Measurements from ENCODE around the gene TPCN2.
"Not testable (repeated sequence)": the region's sequence is repeated elsewhere in the genome, so short reads cannot be mapped to it uniquely, and the experiment has no call there.

TPCN2 gene

DNA sequence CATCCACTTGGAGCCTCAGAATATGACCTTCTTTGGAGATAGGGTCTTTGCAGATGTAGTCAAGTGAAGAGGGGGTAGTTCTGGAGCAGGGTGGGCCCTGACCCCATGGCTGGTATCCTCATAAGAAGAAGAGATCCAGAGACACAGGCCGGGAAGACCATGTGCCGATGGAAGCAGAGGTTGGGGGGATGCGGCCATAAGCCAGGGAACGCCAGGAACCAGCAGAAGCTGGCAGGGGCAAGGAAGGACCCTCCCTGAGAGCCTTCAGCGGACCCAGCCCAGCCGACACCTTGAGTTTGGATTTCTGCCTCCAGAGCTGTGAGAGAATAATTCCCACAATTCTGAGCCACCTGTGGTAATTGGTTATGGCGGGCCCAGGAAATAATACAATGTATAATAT is 80.9 kb downstream of the TPCN2 start:
- no peaks in the 10 kb centered on the region for H3K36me3 Mint-ChIP-seq (ENCODE audit: low read depth)
- peaks cover 22% of the 10 kb centered on the region for H3K9me3 Mint-ChIP-seq
- H3K4me3 Mint-ChIP-seq = no peak overlapping the region
- H3K4me1 Mint-ChIP-seq (ENCODE audit: low read depth) = peaks cover 15% of the 10 kb centered on the region
- H3K27me3 Mint-ChIP-seq = no peaks in the 10 kb centered on the region
- no peak for DNase-seq
- no peak overlapping the region for H3K27ac Mint-ChIP-seq

DNA sequence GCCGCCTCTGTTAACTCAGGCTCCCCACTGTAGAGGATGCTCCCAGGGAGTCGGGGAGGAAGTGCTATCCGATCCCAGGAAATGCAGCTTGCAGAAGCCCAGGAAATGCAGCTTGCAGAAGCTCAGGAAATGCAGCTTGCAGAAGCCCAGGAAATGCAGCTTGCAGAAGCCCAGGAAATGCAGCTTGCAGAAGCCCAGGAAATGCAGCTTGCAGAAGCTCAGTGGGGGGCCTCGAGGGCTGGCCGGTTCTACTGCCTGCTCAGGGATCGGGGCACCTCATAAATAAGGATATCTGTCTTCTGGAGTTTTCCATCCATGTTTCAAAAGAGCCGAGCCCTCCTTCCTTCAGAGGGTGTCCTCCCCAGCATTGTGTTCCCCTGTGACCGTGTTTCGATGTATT is 81.9 kb downstream of the TPCN2 start:
- no peaks in the 10 kb centered on the region for H3K36me3 Mint-ChIP-seq (ENCODE audit: low read depth)
- H3K27ac Mint-ChIP-seq = no peak overlapping the region
- DNase-seq = peak; percentile 24
- H3K4me3 Mint-ChIP-seq = no peak overlapping the region
- H3K9me3 Mint-ChIP-seq = peaks cover 22% of the 10 kb centered on the region
- no peaks in the 10 kb centered on the region for H3K27me3 Mint-ChIP-seq
- peaks cover 20% of the 10 kb centered on the region for H3K4me1 Mint-ChIP-seq (ENCODE audit: low read depth)

DNA sequence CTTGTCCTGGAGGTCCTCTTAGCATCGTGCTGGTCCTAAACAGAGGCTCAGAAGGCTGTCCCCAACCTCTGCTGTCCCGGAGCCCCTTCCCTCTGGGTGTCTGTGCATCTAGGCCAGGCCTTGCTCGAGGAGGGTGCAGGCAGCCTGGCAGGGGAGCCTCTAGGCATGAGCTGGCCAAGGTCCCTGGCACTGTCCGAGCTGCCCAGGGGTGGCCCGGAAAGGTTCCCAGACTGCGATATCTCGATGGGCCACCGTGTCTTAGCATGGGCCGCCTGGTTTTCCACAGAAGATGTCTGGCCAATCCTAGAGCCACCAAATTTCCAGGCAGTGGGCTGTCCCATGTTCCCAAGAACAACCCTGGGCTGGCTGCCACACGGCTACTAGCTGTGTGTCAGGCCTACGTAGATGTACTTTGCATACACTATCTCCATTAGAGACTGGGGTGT is 82.4 kb downstream of the TPCN2 start:
- H3K27ac Mint-ChIP-seq = no peak overlapping the region
- no peak for DNase-seq
- H3K9me3 Mint-ChIP-seq = peaks cover 22% of the 10 kb centered on the region
- no peak overlapping the region for H3K4me3 Mint-ChIP-seq
- H3K4me1 Mint-ChIP-seq (ENCODE audit: low read depth) = peaks cover 24% of the 10 kb centered on the region
- H3K27me3 Mint-ChIP-seq = no peaks in the 10 kb centered on the region
- H3K36me3 Mint-ChIP-seq (ENCODE audit: low read depth) = peaks cover 1% of the 10 kb centered on the region

DNA sequence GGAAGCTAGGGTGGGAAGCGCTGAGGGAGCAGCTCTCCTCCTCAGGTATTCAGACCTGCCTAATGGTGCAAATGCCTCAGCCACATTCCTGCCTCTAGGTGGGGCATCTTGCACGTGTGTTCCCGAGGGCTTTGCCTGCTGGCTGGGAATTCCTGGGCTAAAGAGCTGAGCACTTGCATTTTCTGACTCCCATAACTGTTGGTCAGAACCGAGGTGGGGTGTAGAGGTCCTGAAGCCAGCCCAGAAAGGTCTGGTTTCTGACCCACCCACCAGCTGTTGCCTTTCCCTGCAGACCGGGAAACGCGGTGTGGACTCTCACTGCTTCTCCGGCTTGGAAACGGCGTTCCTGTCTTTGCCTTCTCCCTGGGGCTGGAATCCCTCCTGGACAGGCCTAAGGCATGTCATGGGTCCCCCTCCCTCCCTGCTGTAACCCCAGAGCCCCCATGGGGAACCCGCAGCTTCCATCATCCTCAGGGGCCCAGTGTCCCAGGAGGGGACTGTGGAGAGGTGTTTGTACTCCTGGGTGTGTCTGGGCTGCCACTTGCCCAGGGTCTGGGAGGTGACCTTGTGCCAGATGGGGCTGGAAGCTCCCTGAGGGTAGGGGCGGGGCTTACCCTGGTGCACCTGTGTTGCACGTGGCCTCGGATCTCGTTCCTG is 83.0 kb downstream of the TPCN2 start:
- peaks cover 28% of the 10 kb centered on the region for H3K4me1 Mint-ChIP-seq (ENCODE audit: low read depth)
- no peak overlapping the region for H3K4me3 Mint-ChIP-seq
- peaks cover 4% of the 10 kb centered on the region for H3K36me3 Mint-ChIP-seq (ENCODE audit: low read depth)
- peaks cover 22% of the 10 kb centered on the region for H3K9me3 Mint-ChIP-seq
- no peak overlapping the region for H3K27ac Mint-ChIP-seq
- H3K27me3 Mint-ChIP-seq = no peaks in the 10 kb centered on the region
- DNase-seq = no peak

DNA sequence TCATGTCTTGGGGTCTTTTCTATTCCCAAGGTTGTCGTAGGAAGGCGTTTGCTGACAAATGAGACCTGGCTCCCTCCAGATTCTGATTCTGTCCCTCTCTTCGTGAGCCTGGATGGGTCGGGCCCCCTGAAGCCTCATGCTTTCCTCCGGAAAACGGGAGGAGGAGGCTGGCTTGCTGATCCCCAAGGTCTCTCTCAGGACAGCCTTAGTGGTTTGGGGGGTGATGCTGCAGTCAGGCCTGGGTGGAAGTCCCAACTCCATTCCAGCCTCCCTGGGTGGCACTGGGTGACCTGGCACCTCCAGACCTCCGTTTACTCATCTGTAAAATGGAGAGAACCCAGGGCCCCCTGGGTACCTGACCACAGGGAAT is 83.6 kb downstream of the TPCN2 start:
- DNase-seq = no peak
- no peak overlapping the region for H3K4me3 Mint-ChIP-seq
- peaks cover 22% of the 10 kb centered on the region for H3K9me3 Mint-ChIP-seq
- H3K4me1 Mint-ChIP-seq (ENCODE audit: low read depth) = peaks cover 29% of the 10 kb centered on the region
- H3K36me3 Mint-ChIP-seq (ENCODE audit: low read depth) = peaks cover 4% of the 10 kb centered on the region
- H3K27me3 Mint-ChIP-seq = no peaks in the 10 kb centered on the region
- H3K27ac Mint-ChIP-seq = no peak overlapping the region

DNA sequence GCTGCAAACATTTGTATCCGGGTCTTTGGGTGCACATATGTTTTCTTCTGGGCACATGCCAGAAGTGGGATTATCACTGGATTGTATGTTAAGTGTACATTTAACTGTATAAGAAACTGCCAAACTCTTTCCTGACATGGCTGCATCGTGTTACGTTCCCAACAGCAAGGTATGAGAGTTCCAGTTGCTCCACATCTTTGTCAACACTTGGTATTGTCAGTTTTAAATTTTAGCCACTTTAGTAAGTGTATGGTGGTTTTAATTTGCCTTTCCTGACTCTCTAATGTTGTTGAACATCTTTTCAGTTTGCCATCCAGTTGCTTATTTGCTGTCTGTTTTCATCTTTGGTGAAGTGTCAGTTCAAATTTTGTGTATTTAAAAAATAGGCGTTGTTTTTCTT is 84.5 kb downstream of the TPCN2 start:
- Mint-ChIP-seq H3K9me3 (peaks cover 15% of the 10 kb centered on the region), H3K27me3 (no peaks in the 10 kb centered on the region), H3K4me1 (ENCODE audit: low read depth) (peaks cover 31% of the 10 kb centered on the region), H3K27ac (no peak overlapping the region), H3K4me3 (no peak overlapping the region), H3K36me3 (ENCODE audit: low read depth) (peaks cover 4% of the 10 kb centered on the region)
- DNase-seq = no peak

DNA sequence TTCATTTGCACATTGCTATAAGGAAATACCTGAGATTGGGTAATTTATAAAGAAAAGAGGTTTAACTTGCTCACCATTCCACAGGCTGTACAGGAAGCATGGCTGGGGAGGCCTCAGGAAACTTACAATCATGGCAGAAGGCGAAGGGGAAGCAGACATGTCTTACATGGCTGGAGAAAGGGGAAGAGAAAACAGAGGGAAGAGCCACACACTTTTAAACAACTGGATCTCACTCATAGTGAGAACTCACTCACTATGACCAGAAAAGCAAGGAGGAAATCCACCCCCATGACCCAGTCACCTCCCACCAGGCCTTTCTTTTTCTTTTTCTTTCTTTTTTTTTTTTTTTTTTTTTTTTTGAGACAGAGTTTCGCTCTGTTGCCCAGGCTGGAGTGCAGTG is 85.5 kb downstream of the TPCN2 start:
- peak overlapping the region; percentile 31 for H3K27ac Mint-ChIP-seq
- H3K4me3 Mint-ChIP-seq; H3K36me3 Mint-ChIP-seq (ENCODE audit: low read depth); DNase-seq; H3K27me3 Mint-ChIP-seq: not testable (repeated sequence)
- peaks cover 10% of the 10 kb centered on the region for H3K9me3 Mint-ChIP-seq
- H3K4me1 Mint-ChIP-seq (ENCODE audit: low read depth) = peaks cover 31% of the 10 kb centered on the region

DNA sequence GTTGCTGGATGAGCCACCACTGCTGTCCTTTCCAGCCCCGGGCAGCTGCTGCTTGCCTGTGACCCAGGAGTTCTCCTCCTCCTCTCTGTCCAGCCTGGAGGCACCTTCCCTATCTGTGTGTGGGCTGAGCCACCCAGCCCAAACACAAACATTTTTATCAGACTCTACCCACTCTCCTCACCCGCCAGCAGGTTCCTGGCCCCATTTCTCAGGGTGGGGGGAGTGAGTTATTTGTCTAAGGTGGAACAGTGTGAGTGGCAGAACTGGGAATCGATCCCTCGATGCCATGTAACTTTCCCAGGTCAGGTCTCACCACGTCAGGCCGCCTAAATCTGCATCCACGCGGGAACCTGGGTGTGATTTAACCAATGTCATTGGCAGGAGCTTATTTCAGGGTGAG is 86.2 kb downstream of the TPCN2 start:
- Mint-ChIP-seq H3K27ac (no peak overlapping the region), H3K9me3 (peaks cover 10% of the 10 kb centered on the region)

DNA sequence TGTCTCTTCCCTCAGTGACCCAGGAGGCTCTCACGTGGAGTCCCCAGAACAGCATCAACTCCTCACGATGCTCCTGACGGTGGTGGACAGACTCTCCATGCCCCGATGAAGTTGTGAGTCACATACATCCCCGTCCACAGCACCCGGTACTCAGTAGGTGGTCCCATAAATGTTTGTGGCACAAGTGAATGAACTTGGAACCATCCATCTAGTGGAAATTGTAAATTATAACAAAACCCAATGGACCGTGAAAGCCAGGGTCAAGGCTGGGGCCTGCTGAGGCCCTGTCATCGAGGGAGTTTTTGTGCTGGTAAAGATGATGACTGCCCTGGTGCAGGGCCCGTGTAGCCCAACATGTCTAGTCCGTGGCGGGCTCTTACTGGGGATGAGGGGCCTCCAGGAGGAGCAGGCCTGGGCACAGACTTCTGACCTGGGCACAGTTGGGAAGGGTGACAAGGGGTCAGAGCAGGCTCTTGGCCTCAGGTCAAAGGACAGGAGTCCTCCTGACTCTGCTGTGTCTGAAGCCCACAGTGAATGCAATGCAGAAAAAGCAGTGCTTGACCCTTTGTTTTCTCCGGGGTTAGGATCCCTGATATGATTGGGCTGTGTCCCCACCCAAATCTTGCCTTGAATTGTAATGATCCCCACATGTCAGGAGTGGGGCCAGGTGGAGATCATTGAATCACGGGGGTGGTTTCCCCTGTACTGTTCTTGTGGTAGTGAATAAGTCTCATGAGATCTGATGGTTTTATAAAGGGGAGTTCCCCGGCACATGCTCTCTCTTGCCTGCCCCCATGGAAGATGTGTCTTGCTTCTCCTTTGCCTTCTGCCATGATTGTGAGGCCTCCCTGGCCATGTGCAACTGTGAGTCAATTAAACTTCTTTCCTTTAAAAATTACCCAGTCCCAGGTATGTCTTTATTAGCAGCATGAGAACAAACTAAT is 87.0 kb downstream of the TPCN2 start:
- H3K9me3 Mint-ChIP-seq = peaks cover 10% of the 10 kb centered on the region
- H3K27me3 Mint-ChIP-seq = no peaks in the 10 kb centered on the region
- no peak overlapping the region for H3K4me3 Mint-ChIP-seq
- peaks cover 4% of the 10 kb centered on the region for H3K36me3 Mint-ChIP-seq (ENCODE audit: low read depth)
- peak; percentile 28 for DNase-seq
- no peak overlapping the region for H3K27ac Mint-ChIP-seq
- H3K4me1 Mint-ChIP-seq (ENCODE audit: low read depth) = peaks cover 29% of the 10 kb centered on the region

More for the DNA sequence above, 86.2 kb downstream of the TPCN2 start:
- Mint-ChIP-seq H3K36me3 (ENCODE audit: low read depth) (peaks cover 4% of the 10 kb centered on the region), H3K4me3 (no peak overlapping the region), H3K27me3 (no peaks in the 10 kb centered on the region), H3K4me1 (ENCODE audit: low read depth) (peaks cover 31% of the 10 kb centered on the region)
- DNase-seq = no peak

DNA sequence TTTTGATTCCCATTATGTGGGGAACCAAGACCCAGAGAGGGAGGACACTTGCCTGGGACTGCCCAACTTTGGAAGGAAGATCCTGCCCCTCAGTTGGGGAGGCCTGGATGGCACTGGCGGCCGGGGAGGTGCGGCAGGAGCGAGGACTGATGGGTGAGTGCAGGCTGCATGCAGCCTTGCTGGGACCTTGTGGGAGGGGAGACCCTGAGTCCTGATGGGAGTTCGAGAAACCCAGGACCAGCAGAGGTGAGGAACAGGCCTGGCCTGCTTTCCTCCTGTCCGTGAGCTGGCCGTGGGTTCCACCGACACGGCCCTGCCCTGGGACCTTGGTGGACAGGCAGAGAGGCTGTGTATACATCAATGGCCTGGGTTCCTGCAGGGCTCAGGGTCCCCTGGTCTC is 87.7 kb downstream of the TPCN2 start:
- Mint-ChIP-seq H3K4me3 (no peak overlapping the region), H3K27ac (no peak overlapping the region), H3K4me1 (ENCODE audit: low read depth) (peaks cover 25% of the 10 kb centered on the region), H3K36me3 (ENCODE audit: low read depth) (peaks cover 4% of the 10 kb centered on the region), H3K9me3 (peaks cover 10% of the 10 kb centered on the region), H3K27me3 (no peaks in the 10 kb centered on the region)
- DNase-seq = peak; percentile 17

DNA sequence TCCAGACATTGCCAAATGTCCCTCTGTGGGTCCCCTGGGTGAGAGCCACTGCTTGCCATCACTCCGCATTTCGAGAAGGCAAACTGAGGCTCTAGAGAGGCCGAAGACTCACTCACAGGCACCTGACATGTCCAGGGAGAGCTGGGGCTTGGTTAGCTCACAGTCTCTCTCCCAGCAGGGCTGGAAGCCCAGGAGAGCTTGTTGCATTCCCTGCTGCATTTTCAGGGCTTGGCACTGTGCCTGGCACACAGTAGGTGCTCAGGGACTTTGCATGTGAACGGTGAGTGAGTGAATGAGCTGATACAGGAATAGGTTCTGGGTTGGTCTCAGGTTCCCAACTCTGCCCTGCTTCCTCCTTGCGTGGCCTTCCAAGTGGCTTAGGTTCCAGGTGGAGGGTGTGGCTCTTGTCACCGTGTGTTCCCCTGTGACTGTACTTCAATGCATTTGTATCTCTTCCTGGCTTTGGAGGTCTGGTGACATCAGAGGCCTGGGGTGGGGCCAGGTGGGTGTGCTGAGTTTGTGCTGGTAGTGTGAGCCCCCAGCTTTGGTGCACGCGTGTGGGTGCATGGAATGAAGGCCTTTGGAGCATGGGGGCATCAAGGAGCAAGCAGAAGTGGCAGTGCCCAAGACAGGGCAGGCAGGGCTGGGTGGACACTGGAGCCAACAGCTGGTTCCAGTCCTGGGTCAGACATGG is 88.6 kb downstream of the TPCN2 start:
- peak; percentile 17 for DNase-seq
- H3K27me3 Mint-ChIP-seq = no peaks in the 10 kb centered on the region
- peaks cover 11% of the 10 kb centered on the region for H3K9me3 Mint-ChIP-seq
- H3K27ac Mint-ChIP-seq = no peak overlapping the region
- H3K36me3 Mint-ChIP-seq (ENCODE audit: low read depth) = peaks cover 4% of the 10 kb centered on the region
- H3K4me3 Mint-ChIP-seq = no peak overlapping the region
- peaks cover 27% of the 10 kb centered on the region for H3K4me1 Mint-ChIP-seq (ENCODE audit: low read depth)

DNA sequence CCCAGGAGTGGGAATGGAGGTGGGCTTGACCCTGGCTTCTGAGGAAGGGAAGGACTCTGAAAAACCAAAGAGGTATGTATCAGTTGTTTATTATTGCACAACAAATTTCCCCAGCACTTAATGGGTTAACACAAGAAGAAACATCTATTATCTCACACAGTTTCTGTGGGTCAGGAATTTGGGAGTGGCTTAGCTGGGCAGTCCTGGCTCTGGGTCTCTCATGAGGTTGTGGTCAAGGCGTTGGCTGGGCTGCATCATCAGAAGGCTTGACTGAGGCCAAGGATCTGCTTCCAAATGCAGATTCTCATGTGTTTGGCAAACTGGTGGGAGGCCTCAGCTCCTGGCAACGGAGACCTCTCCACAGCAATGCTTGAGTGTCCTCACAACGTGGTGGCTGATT is 89.5 kb downstream of the TPCN2 start:
- DNase-seq = no peak
- Mint-ChIP-seq H3K36me3 (ENCODE audit: low read depth) (peaks cover 4% of the 10 kb centered on the region), H3K4me3 (no peak overlapping the region), H3K27ac (no peak overlapping the region), H3K4me1 (ENCODE audit: low read depth) (peaks cover 27% of the 10 kb centered on the region), H3K27me3 (no peaks in the 10 kb centered on the region), H3K9me3 (peaks cover 11% of the 10 kb centered on the region)

DNA sequence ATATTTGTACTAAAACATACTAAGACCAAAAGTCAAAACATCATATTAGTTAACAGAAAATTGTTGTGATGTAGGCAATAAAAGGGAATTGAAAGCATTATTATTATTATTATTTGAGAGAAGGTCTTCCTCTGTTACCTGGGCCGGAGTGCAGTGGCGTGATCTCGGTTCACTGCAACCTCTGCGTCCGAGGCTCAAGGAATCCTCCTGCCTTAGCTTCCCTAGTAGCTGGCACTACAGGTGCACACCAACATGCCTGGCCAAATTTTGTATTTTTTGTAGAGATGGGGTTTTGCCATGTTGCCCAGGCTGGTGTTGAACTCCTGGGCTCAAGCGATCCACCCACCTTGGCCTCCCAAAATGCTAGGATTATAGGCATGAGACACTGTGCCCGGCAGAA is 91.4 kb downstream of the TPCN2 start:
- H3K4me3 Mint-ChIP-seq; H3K27ac Mint-ChIP-seq; DNase-seq; H3K9me3 Mint-ChIP-seq; H3K36me3 Mint-ChIP-seq (ENCODE audit: low read depth); H3K27me3 Mint-ChIP-seq: not testable (repeated sequence)
- peaks cover 30% of the 10 kb centered on the region for H3K4me1 Mint-ChIP-seq (ENCODE audit: low read depth)

DNA sequence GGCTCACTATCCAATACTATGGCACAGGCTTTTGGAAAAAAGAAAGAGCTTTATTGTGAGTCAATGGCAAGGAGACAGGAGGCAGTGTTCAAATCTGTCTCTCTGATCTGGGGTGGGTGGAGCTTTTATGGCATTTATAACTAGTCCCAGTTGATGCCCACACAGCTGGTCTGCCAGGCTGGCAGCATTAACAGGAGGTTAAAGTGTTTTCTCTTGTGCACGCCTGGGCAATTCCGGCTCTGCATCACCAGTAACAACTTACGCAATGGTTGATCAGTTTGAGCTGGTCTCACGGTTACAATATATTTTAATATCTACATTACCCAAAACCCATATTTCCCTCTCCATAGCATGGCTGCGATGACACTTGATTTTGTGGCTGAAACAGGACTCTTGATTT is 91.9 kb downstream of the TPCN2 start:
- Mint-ChIP-seq H3K9me3 (peaks cover 7% of the 10 kb centered on the region), H3K27ac (no peak overlapping the region), H3K27me3 (no peaks in the 10 kb centered on the region), H3K36me3 (ENCODE audit: low read depth) (peaks cover 4% of the 10 kb centered on the region), H3K4me1 (ENCODE audit: low read depth) (peaks cover 25% of the 10 kb centered on the region), H3K4me3 (no peak overlapping the region)
- no peak for DNase-seq

DNA sequence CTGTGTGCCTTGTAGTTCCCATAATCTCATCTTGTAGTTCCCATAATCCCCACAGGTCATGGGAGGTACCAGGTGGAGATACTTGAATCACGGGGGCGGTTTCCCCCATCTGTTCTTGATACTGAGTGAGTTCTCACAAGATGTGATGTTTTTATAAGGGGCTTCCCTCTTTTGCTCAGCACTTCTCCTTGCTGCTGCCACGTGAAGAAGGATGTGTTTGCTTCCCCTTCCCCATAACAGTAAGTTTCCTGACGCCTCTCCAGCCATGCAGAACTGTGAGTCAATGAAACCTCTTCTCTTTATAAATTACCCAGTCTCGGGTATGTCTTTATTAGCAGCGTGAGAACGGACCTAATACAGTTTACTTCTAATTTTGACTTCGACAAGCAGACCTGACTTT is 93.0 kb downstream of the TPCN2 start:
- peaks cover 15% of the 10 kb centered on the region for H3K9me3 Mint-ChIP-seq
- no peak overlapping the region for H3K4me3 Mint-ChIP-seq
- peaks cover 16% of the 10 kb centered on the region for H3K4me1 Mint-ChIP-seq (ENCODE audit: low read depth)
- DNase-seq = no peak
- no peaks in the 10 kb centered on the region for H3K36me3 Mint-ChIP-seq (ENCODE audit: low read depth)
- H3K27ac Mint-ChIP-seq = no peak overlapping the region
- H3K27me3 Mint-ChIP-seq = no peaks in the 10 kb centered on the region

Data from activated T-cell treated with anti-CD3 and anti-CD28 coated beads, Interleukin-2, amount 50 U/mL, for 24 hours (primary cell).